ENCODE results near the gene ACO2.

GRCh38 chr22:41445129-41446056 is 23.5 kb upstream of the ACO2 start:
- no peak for TF ChIP-seq POLR2AphosphoS5 (IDR thresholded peaks at IDR 0.05; ENCODE audit: low read depth, low read length)
- TF ChIP-seq POLR2A (IDR thresholded peaks at IDR 0.05; ENCODE audit: low read depth, low read length) = no peak
- TF ChIP-seq SPI1 (IDR thresholded peaks at IDR 0.05; ENCODE audit: low read depth, low read length) = no peak
- no peak for TF ChIP-seq TAF1 (IDR thresholded peaks at IDR 0.05; ENCODE audit: low read depth, low read length)
- no peak for TF ChIP-seq POU2F2 (IDR thresholded peaks at IDR 0.05; ENCODE audit: low read depth, low read length)
- no peak for TF ChIP-seq PAX5 (IDR thresholded peaks at IDR 0.05; ENCODE audit: insufficient read depth, low read length, severe bottlenecking)
